Activated naive CD8-positive, alpha-beta T cell treated with anti-CD3 and anti-CD28 coated beads for 36 hours (primary cell): ENCODE data around the gene PLCD1. TPM values are rescaled to one million over a fixed set of nuclear protein-coding genes. Genes with fewer than 3 reads are reported as not detected.
A peak's percentile ranks its signal among the peaks of the same experiment; 100 is the strongest.
"Not testable (repeated sequence)": the region's sequence is repeated elsewhere in the genome, so short reads cannot be mapped to it uniquely, and the experiment has no call there.

Experiments used
- DNase-seq: peaks from one replicate; pipeline ENCODE4 v3.0.0; 2021
- H3K27ac Mint-ChIP-seq: one replicate; pipeline ENCODE4 v1.8.0; 2022; ENCODE audit warnings: mild to moderate bottlenecking, moderate library complexity, mixed read lengths
- H3K27me3 Mint-ChIP-seq: one replicate; pipeline ENCODE4 v1.8.0; 2022; ENCODE audit warnings: mild to moderate bottlenecking, mixed read lengths
- H3K36me3 Mint-ChIP-seq: one replicate; pipeline ENCODE4 v1.8.0; 2021; ENCODE audit warnings: mild to moderate bottlenecking, mixed read lengths
- H3K4me1 Mint-ChIP-seq: one replicate; pipeline ENCODE4 v1.8.0; 2021; ENCODE audit warnings: mixed read lengths
- H3K4me3 Mint-ChIP-seq: one replicate; pipeline ENCODE4 v1.8.0; 2022; ENCODE audit warnings: mild to moderate bottlenecking, moderate library complexity, mixed read lengths
- H3K9me3 Mint-ChIP-seq: one replicate; pipeline ENCODE4 v1.8.0; 2022; ENCODE audit warnings: mixed read lengths
- total RNA-seq, 2 experiments: library from RNA; stranded (reverse); gene quantifications; one replicate each; pipeline ENCODE4 v1.2.3, GENCODE V29; 2021

The PLCD1 gene
- total RNA-seq, result 1 to 10 TPM; 5.7 to 9.1 TPM

GRCh38 chr3:38029400-38030125, at the start of gene PLCD1:
TSS of gene PLCD1 (minus strand) at chr3:38029642. CDS start at chr3:38029539, 103 bp downstream.
- Mint-ChIP-seq H3K36me3 (no peaks in the 10 kb centered on the region), H3K27ac (no peak within 1 kb of the TSS), H3K4me1 (peaks cover 17% of the 10 kb centered on the region), H3K27me3 (peaks cover 40% of the 10 kb centered on the region), H3K4me3 (peak within 1 kb of the TSS; percentile 15), H3K9me3 (no peaks in the 10 kb centered on the region)
- peak; percentile 36 for DNase-seq

GRCh38 chr3:38077073-38077472, 47.6 kb upstream of the PLCD1 start:
- not testable (repeated sequence) for H3K9me3 Mint-ChIP-seq

GRCh38 chr3:38070013-38070412, 40.6 kb upstream of the PLCD1 start:
- Mint-ChIP-seq H3K27me3 (no peaks in the 10 kb centered on the region), H3K27ac (no peak overlapping the region), H3K4me1 (no peaks in the 10 kb centered on the region), H3K4me3 (no peak overlapping the region), H3K36me3 (peaks cover 6% of the 10 kb centered on the region), H3K9me3 (peaks cover 2% of the 10 kb centered on the region)
- DNase-seq, result no peak

More at GRCh38 chr3:38077073-38077472, 47.6 kb upstream of the PLCD1 start:
- not testable (repeated sequence) for H3K4me1 Mint-ChIP-seq, H3K27ac Mint-ChIP-seq, DNase-seq, H3K36me3 Mint-ChIP-seq, H3K27me3 Mint-ChIP-seq, H3K4me3 Mint-ChIP-seq

GRCh38 chr3:38067508-38068233, 38.2 kb upstream of the PLCD1 start:
- H3K36me3 Mint-ChIP-seq, result peaks cover 8% of the 10 kb centered on the region
- DNase-seq, result no peak
- no peaks in the 10 kb centered on the region for H3K27me3 Mint-ChIP-seq
- H3K27ac Mint-ChIP-seq, result no peak overlapping the region
- H3K4me3 Mint-ChIP-seq, result no peak overlapping the region
- H3K9me3 Mint-ChIP-seq, result peaks cover 2% of the 10 kb centered on the region
- no peaks in the 10 kb centered on the region for H3K4me1 Mint-ChIP-seq

GRCh38 chr3:38064453-38064852, 35.0 kb upstream of the PLCD1 start:
- not testable (repeated sequence) for H3K9me3 Mint-ChIP-seq, H3K27ac Mint-ChIP-seq, H3K4me1 Mint-ChIP-seq, DNase-seq, H3K27me3 Mint-ChIP-seq, H3K4me3 Mint-ChIP-seq, H3K36me3 Mint-ChIP-seq

GRCh38 chr3:38062809-38063208, 33.4 kb upstream of the PLCD1 start:
- peaks cover 8% of the 10 kb centered on the region for H3K36me3 Mint-ChIP-seq
- H3K9me3 Mint-ChIP-seq, result peaks cover 2% of the 10 kb centered on the region
- H3K27me3 Mint-ChIP-seq, result no peaks in the 10 kb centered on the region
- DNase-seq, result no peak
- no peak overlapping the region for H3K27ac Mint-ChIP-seq
- no peak overlapping the region for H3K4me3 Mint-ChIP-seq
- H3K4me1 Mint-ChIP-seq, result no peaks in the 10 kb centered on the region

- Mint-ChIP-seq H3K4me1 (peaks cover 3% of the 10 kb centered on the region), H3K27ac (no peak overlapping the region), H3K27me3 (no peaks in the 10 kb centered on the region), H3K9me3 (no peaks in the 10 kb centered on the region), H3K36me3 (no peaks in the 10 kb centered on the region), H3K4me3 (no peak overlapping the region)
- DNase-seq, result no peak
Measured at GRCh38 chr3:38059591-38059990, 30.1 kb upstream of the PLCD1 start.

- Mint-ChIP-seq H3K27me3 (no peaks in the 10 kb centered on the region), H3K27ac (no peak overlapping the region), H3K36me3 (no peaks in the 10 kb centered on the region), H3K4me3 (no peak overlapping the region), H3K9me3 (no peaks in the 10 kb centered on the region), H3K4me1 (peaks cover 4% of the 10 kb centered on the region)
- DNase-seq, result no peak
Measured at GRCh38 chr3:38059148-38059547, 29.7 kb upstream of the PLCD1 start.

- Mint-ChIP-seq H3K4me3 (no peak overlapping the region), H3K36me3 (no peaks in the 10 kb centered on the region), H3K27me3 (no peaks in the 10 kb centered on the region), H3K9me3 (no peaks in the 10 kb centered on the region), H3K4me1 (peaks cover 4% of the 10 kb centered on the region), H3K27ac (no peak overlapping the region)
- DNase-seq, result no peak
Measured at GRCh38 chr3:38054499-38055001, 25.1 kb upstream of the PLCD1 start.

GRCh38 chr3:38053813-38054498, 24.5 kb upstream of the PLCD1 start:
- H3K4me1 Mint-ChIP-seq, H3K36me3 Mint-ChIP-seq, H3K27me3 Mint-ChIP-seq, H3K27ac Mint-ChIP-seq, H3K9me3 Mint-ChIP-seq, DNase-seq, H3K4me3 Mint-ChIP-seq: not testable (repeated sequence)

- not testable (repeated sequence) for H3K36me3 Mint-ChIP-seq, H3K27ac Mint-ChIP-seq, H3K9me3 Mint-ChIP-seq, H3K27me3 Mint-ChIP-seq, H3K4me3 Mint-ChIP-seq, H3K4me1 Mint-ChIP-seq, DNase-seq
Measured at GRCh38 chr3:38053286-38053685, 23.8 kb upstream of the PLCD1 start.

- peaks cover 4% of the 10 kb centered on the region for H3K4me1 Mint-ChIP-seq
Measured at GRCh38 chr3:38051131-38051530, 21.7 kb upstream of the PLCD1 start.

GRCh38 chr3:38049358-38050126, 20.1 kb upstream of the PLCD1 start:
- Mint-ChIP-seq H3K9me3 (no peaks in the 10 kb centered on the region), H3K27me3 (no peaks in the 10 kb centered on the region), H3K4me1 (peaks cover under 1% of the 10 kb centered on the region), H3K4me3 (no peak overlapping the region), H3K27ac (no peak overlapping the region), H3K36me3 (no peaks in the 10 kb centered on the region)
- no peak for DNase-seq

More at GRCh38 chr3:38051131-38051530, 21.7 kb upstream of the PLCD1 start:
- Mint-ChIP-seq H3K27ac (no peak overlapping the region), H3K36me3 (no peaks in the 10 kb centered on the region), H3K27me3 (no peaks in the 10 kb centered on the region), H3K4me3 (no peak overlapping the region), H3K9me3 (no peaks in the 10 kb centered on the region)
- no peak for DNase-seq

- Mint-ChIP-seq H3K9me3 (no peaks in the 10 kb centered on the region), H3K27me3 (no peaks in the 10 kb centered on the region), H3K27ac (no peak overlapping the region), H3K4me3 (no peak overlapping the region), H3K36me3 (no peaks in the 10 kb centered on the region), H3K4me1 (no peaks in the 10 kb centered on the region)
- no peak for DNase-seq
Measured at GRCh38 chr3:38047896-38048295, 18.5 kb upstream of the PLCD1 start.

- Mint-ChIP-seq H3K4me1 (no peaks in the 10 kb centered on the region), H3K36me3 (no peaks in the 10 kb centered on the region), H3K9me3 (no peaks in the 10 kb centered on the region), H3K27me3 (no peaks in the 10 kb centered on the region), H3K27ac (no peak overlapping the region), H3K4me3 (no peak overlapping the region)
- no peak for DNase-seq
Measured at GRCh38 chr3:38046821-38047220, 17.4 kb upstream of the PLCD1 start.
